Endothelial cell of umbilical vein (primary cell): ENCODE data around the gene TTC29. TPM values are rescaled to one million over a fixed set of nuclear protein-coding genes. Genes with fewer than 3 reads are reported as not detected.

ENCODE experiments used
- BruUV-seq: library from RNA; stranded (reverse); fragments of 400-500 nt; replicated peaks from 2 replicates; lab custom pipeline; 2021; lab: Mats Ljungman, UMichigan
- CTCF ChIA-PET: fragments of 300-600, 350-600 bp; sonication (Branson Sonifier 250); formaldehyde crosslinking; loops from one replicate; lab custom pipeline; 2021; ENCODE audit warnings: antibody characterized with exemption, inconsistent platforms; lab: Charles Lee
- POLR2A ChIA-PET: fragments of 300-600, 350-600 bp; sonication (Branson Sonifier 250); formaldehyde crosslinking; loops from one replicate; lab custom pipeline; 2021; ENCODE audit warnings: antibody characterized with exemption, inconsistent platforms; lab: Charles Lee
- DNase-seq: peaks from one replicate; pipeline ENCODE4 v3.0.0-alpha.2; 2011; ENCODE audit warnings: low read depth, low spot score
- FAIRE-seq: peaks from 2 replicates; lab custom pipeline; 2011; peaks lifted over from hg19 to GRCh38; lab: Jason Lieb, UNC
- H2AFZ ChIP-seq: 2 replicates; pipeline ENCODE4 v1.6.0; 2012; ENCODE audit warnings: low read depth, low read length, control low read depth, inconsistent platforms
- H3K27ac ChIP-seq: 2 replicates; pipeline ENCODE4 v1.5.1; 2011; ENCODE audit warnings: low read depth, mild to moderate bottlenecking, control low read depth, low read length, moderate library complexity; ENCODE audit not compliant: insufficient read depth
- H3K27me3 ChIP-seq, 2 experiments: 2 replicates each; pipeline versions ENCODE4 v1.6.0 to v1.6.1; 2011; ENCODE audit warnings: low read length in 2 of 2, mixed read lengths in 1 of 2; ENCODE audit not compliant: control insufficient read depth in 2 of 2, insufficient read depth in 2 of 2
- H3K36me3 ChIP-seq, 2 experiments: 2 replicates in 1 of 2; 3 replicates in 1 of 2; pipeline ENCODE4 v1.5.1; 2011; ENCODE audit warnings: low read length in 2 of 2, mild to moderate bottlenecking in 1 of 2, moderate library complexity in 1 of 2; ENCODE audit not compliant: control insufficient read depth in 2 of 2, insufficient read depth in 2 of 2; ENCODE audit errors: extremely low read depth in 1 of 2
- H3K4me1 ChIP-seq: 3 replicates; pipeline ENCODE4 v1.5.1; 2011; ENCODE audit warnings: mild to moderate bottlenecking, low read length; ENCODE audit not compliant: control insufficient read depth, insufficient read depth; ENCODE audit errors: extremely low read depth
- H3K4me2 ChIP-seq: 2 replicates; pipeline ENCODE4 v1.6.1; 2011; ENCODE audit warnings: low read length, control low read depth, mixed read lengths; ENCODE audit not compliant: insufficient read depth
- H3K4me3 ChIP-seq, 3 experiments: fragments of 200-600 bp in 1 of 3; sonication (generic), shearing (Covaris generic) in 1 of 3; replicated peaks in 1 of 3; 2 replicates each; pipeline ENCODE4 v1.5.1; 2011 to 2016; ENCODE audit warnings: control low read depth in 3 of 3, low read length in 3 of 3, mild to moderate bottlenecking in 2 of 3, inconsistent platforms in 1 of 3, low read depth in 1 of 3, moderate library complexity in 1 of 3; ENCODE audit not compliant: insufficient read depth in 1 of 3
- H3K79me2 ChIP-seq: 2 replicates; pipeline ENCODE4 v1.6.0; 2012; ENCODE audit warnings: low read length, inconsistent platforms; ENCODE audit not compliant: control insufficient read depth, insufficient read depth
- H3K9ac ChIP-seq: replicated peaks from 2 replicates; pipeline ENCODE3; 2011; ENCODE audit warnings: low read length, control low read depth; ENCODE audit not compliant: insufficient read depth; ENCODE audit errors: extremely low read depth
- H3K9me1 ChIP-seq: replicated peaks from 3 replicates; pipeline ENCODE4 v1.6.0; 2011; ENCODE audit warnings: mild to moderate bottlenecking, low read length; ENCODE audit not compliant: control insufficient read depth, insufficient read depth; ENCODE audit errors: extremely low read depth
- H3K9me3 ChIP-seq: replicated peaks from 2 replicates; pipeline ENCODE4 v1.5.1; 2012; ENCODE audit warnings: low read length, inconsistent platforms; ENCODE audit not compliant: control insufficient read depth, insufficient read depth
- H4K20me1 ChIP-seq: replicated peaks from 2 replicates; pipeline ENCODE3; 2011; ENCODE audit warnings: mild to moderate bottlenecking, low read length; ENCODE audit not compliant: control insufficient read depth, insufficient read depth; ENCODE audit errors: extremely low read depth
- EZH2 ChIP-seq: IDR thresholded peaks from 2 replicates; pipeline ENCODE4 v1.6.1; 2012; ENCODE audit warnings: borderline replicate concordance, low read depth, mild to moderate bottlenecking, moderate library complexity, low read length, inconsistent platforms; ENCODE audit not compliant: severe bottlenecking
- FOS ChIP-seq: IDR thresholded peaks from 2 replicates; pipeline ENCODE4 v1.6.1; 2011; ENCODE audit warnings: mild to moderate bottlenecking, low read length, moderate library complexity, borderline replicate concordance; ENCODE audit not compliant: insufficient read depth
- GATA2 ChIP-seq: IDR thresholded peaks from 2 replicates; pipeline ENCODE4 v1.7.0; 2011; ENCODE audit warnings: low read depth, mild to moderate bottlenecking, moderate library complexity, mixed read lengths, low read length; ENCODE audit not compliant: insufficient read length, insufficient read depth
- JUN ChIP-seq: IDR thresholded peaks from 2 replicates; pipeline ENCODE4 v1.6.1; 2011; ENCODE audit warnings: borderline replicate concordance, low read depth; ENCODE audit not compliant: insufficient read length, insufficient read depth
- MYC ChIP-seq: IDR thresholded peaks from one replicate; pipeline ENCODE4 v1.6.1; 2011; ENCODE audit warnings: mild to moderate bottlenecking, low read depth, low read length
- POLR2A ChIP-seq: IDR thresholded peaks from 2 replicates; pipeline ENCODE4 v1.6.1; 2012; ENCODE audit warnings: low read depth, mild to moderate bottlenecking, control low read depth, low read length
- POLR2AphosphoS5 ChIP-seq: IDR thresholded peaks from 2 replicates; pipeline ENCODE4 v1.6.1; 2012; ENCODE audit warnings: low read depth, mild to moderate bottlenecking, control low read depth, low read length, moderate library complexity; ENCODE audit not compliant: insufficient read depth
- dilution Hi-C: fragments of 300-500 bp; cut with MboI; formaldehyde crosslinking; loops from one replicate; pipeline ENCODE4 v1.15.0; 2019; ENCODE audit warnings: low sequenced_read_pairs; ENCODE audit not compliant: extremely low pct_ligation_motif_present
- intact Hi-C: fragments of 100-400 bp; cut with micrococcal nuclease; formaldehyde crosslinking; loops from one replicate; pipeline ENCODE4 v1.10.0; 2022
- polyA plus RNA-seq, 4 experiments: library from polyadenylated mRNA; depleted of rRNA in 3 of 4; stranded (reverse) in 3 of 4; unstranded in 1 of 4; fragments of >200 nt; gene quantifications; 2 replicates each; pipeline versions ENCODE4 v1.2.1 to v1.2.3, GENCODE V29; 2011 to 2012; ENCODE audit warnings: missing spikeins in 1 of 4
- total RNA-seq: library from RNA; stranded (reverse); gene quantifications from 2 replicates; pipeline ENCODE4 v1.2.3, GENCODE V29; 2021
- TF ChIP-seq, protein P1 (sequence below), 2 donors: IDR thresholded peaks; 1 replicate in 1 of 2; 2 replicates in 1 of 2; pipeline ENCODE4 v1.5.1; 2011; ENCODE audit warnings: low read length in 2 of 2, mild to moderate bottlenecking in 2 of 2, moderate library complexity in 2 of 2, control low read depth in 1 of 2, inconsistent platforms in 1 of 2, low read depth in 1 of 2; ENCODE audit not compliant: insufficient read depth in 1 of 2; ENCODE audit errors: extremely low read depth in 1 of 2
- TF ChIP-seq, protein P2 (sequence below): IDR thresholded peaks from 2 replicates; pipeline ENCODE4 v1.6.1; 2011; ENCODE audit not compliant: insufficient read depth, insufficient read length

TTC29 gene
- total and polyA plus RNA-seq, 2 donors (not counting 3 experiments of a cell fraction or from before 2014, with no cell fraction given) = not detected

GRCh38 chr4:146957237-146957636 is 11.6 kb upstream of the TTC29 start:
- no peak overlapping the region for H3K4me2 ChIP-seq
- ChIA-PET POLR2A (no interaction called here), CTCF (no interaction called here)
- DNase-seq (peak; percentile 62), FAIRE-seq (no peak)
- no peak overlapping the region for H2AFZ ChIP-seq
- H3K9ac ChIP-seq = no peak overlapping the region
- dilution Hi-C loops = no loop called here
- intact Hi-C loops = no loop called here
- no peaks in the 10 kb centered on the region for H3K9me1 ChIP-seq
- no peaks in the 10 kb centered on the region for H3K79me2 ChIP-seq
- BruUV-seq = no TSS peak
- no peak for TF ChIP-seq EZH2
- TF ChIP-seq JUN = peak; percentile 73
- TF ChIP-seq GATA2 = peak; percentile 66
- TF ChIP-seq, protein P1, sequence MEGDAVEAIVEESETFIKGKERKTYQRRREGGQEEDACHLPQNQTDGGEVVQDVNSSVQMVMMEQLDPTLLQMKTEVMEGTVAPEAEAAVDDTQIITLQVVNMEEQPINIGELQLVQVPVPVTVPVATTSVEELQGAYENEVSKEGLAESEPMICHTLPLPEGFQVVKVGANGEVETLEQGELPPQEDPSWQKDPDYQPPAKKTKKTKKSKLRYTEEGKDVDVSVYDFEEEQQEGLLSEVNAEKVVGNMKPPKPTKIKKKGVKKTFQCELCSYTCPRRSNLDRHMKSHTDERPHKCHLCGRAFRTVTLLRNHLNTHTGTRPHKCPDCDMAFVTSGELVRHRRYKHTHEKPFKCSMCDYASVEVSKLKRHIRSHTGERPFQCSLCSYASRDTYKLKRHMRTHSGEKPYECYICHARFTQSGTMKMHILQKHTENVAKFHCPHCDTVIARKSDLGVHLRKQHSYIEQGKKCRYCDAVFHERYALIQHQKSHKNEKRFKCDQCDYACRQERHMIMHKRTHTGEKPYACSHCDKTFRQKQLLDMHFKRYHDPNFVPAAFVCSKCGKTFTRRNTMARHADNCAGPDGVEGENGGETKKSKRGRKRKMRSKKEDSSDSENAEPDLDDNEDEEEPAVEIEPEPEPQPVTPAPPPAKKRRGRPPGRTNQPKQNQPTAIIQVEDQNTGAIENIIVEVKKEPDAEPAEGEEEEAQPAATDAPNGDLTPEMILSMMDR (IDR thresholded peaks at IDR 0.05; ENCODE audit: extremely low read depth in 1 of 2, insufficient read depth in 1 of 2, low read depth in 1 of 2, low read length in 2 of 2) = no peak
- no peak for TF ChIP-seq POLR2A
- TF ChIP-seq POLR2AphosphoS5 = peak; percentile 71
- TF ChIP-seq MYC = no peak
- TF ChIP-seq, protein P2, sequence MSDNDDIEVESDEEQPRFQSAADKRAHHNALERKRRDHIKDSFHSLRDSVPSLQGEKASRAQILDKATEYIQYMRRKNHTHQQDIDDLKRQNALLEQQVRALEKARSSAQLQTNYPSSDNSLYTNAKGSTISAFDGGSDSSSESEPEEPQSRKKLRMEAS = no peak
- TF ChIP-seq FOS = peak; percentile 56
- H4K20me1 ChIP-seq = no peaks in the 10 kb centered on the region
- peaks cover 6% of the 10 kb centered on the region for H3K4me1 ChIP-seq
- H3K4me3 ChIP-seq = no peak overlapping the region
- peaks cover 0 to 2% of the 10 kb centered on the region in 2 experiments for H3K27me3 ChIP-seq
- H3K27ac ChIP-seq = no peak overlapping the region
- no peaks in the 10 kb centered on the region for H3K36me3 ChIP-seq
- no peaks in the 10 kb centered on the region for H3K9me3 ChIP-seq
